CD4-positive, alpha-beta T cell treated with Interferon gamma for 1 hour (primary cell): ENCODE measurements around the gene PCDHB1.
"Not testable (repeated sequence)": the region's sequence is repeated elsewhere in the genome, so short reads cannot be mapped to it uniquely, and the experiment has no call there.

Source experiments
- DNase-seq: peaks from one replicate; pipeline ENCODE4 v3.0.0-alpha.2; 2020

Gene PCDHB1

DNA sequence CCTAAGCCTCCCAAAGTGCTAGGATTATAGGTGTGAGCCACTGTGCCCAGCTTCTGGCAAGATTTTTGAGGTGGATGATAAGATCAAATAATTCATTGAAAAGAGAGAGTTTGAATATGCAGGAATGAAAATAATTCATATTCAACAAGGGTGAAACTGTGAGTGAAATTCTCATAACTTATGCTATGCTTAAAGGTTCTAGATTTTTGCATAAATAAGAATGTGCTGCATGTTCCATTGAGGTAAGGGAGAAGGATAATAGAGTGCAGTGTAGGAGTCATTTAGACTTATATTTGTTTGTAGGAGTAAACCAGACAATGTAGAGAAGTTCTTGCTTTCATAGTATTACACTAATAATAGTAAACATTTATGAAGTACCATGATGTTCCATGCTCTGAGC lies 31.1 kb downstream of the PCDHB1 start:
- no peak for DNase-seq

DNA sequence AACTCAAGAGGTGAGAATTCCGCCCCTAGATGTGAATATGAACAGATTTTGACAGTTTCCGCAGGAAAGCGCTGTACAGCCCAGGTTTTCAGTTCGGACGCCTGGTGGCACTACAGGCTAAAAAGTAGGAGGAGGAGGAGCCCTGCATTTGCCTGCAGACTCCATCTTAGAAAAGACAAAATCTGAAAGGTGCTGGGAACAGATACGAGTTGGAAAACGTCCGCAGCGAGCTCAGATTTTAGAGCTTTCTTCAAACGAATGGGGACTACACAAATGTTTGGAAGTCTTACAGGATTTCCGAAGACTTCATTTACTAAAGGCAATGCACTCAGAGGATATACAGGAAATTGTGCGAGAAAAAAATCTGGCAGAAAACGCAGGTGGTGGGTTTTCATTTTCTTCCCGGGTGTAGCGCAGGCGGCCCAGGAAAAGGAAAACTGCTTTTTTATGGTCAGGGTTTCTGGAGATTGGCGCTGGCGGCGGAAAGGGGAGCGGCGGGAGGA lies 33.4 kb downstream of the PCDHB1 start:
- DNase-seq: peak; percentile 19

DNA sequence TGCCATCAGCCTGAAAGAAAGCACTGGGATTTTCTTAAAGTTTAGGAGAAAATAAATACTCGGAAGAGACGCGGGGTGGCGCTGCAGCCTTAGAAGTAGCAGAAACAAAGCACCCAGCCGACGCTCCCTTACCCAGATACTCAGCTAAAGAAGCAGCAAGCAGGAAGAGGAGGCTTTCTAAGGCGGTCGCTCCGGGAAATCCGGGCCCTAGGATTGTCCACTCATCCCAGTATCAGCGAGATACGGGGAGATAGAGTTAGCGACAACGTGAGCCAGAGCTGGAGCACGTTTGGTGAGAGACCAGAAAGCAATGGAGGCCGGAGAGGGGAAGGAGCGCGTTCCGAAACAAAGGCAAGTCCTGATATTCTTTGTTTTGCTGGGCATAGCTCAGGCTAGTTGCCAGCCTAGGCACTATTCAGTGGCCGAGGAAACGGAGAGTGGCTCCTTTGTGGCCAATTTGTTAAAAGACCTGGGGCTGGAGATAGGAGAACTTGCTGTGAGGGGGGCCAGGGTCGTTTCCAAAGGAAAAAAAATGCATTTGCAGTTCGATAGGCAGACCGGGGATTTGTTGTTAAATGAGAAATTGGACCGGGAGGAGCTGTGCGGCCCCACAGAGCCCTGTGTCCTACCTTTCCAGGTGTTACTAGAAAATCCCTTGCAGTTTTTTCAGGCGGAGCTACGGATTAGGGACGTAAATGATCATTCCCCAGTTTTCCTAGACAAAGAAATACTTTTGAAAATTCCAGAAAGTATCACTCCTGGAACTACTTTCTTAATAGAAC lies 43.5 kb downstream of the PCDHB1 start, which contains the start of gene PCDHB2:
Gene PCDHB2 (plus strand): TSS at position 135 of the 782 bp plus-strand sequence. CDS start 176 bp downstream, at position 311.
- DNase-seq: no peak

DNA sequence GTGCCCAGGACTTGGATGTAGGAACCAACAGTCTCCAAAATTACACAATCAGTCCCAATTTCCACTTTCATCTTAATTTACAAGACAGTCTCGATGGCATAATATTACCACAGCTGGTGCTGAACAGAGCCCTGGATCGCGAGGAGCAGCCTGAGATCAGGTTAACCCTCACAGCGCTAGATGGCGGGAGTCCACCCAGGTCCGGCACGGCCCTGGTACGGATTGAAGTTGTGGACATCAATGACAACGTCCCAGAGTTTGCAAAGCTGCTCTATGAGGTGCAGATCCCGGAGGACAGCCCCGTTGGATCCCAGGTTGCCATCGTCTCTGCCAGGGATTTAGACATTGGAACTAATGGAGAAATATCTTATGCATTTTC lies 44.1 kb downstream of the PCDHB1 start:
- DNase-seq: no peak

DNA sequence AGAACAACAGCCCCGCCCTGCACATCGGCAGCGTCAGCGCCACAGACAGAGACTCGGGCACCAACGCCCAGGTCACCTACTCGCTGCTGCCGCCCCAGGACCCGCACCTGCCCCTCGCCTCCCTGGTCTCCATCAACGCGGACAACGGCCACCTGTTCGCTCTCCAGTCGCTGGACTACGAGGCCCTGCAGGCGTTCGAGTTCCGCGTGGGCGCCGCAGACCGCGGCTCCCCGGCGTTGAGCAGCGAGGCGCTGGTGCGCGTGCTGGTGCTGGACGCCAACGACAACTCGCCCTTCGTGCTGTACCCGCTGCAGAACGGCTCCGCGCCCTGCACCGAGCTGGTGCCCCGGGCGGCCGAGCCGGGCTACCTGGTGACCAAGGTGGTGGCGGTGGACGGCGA lies 45.0 kb downstream of the PCDHB1 start:
- DNase-seq: not testable (repeated sequence)

DNA sequence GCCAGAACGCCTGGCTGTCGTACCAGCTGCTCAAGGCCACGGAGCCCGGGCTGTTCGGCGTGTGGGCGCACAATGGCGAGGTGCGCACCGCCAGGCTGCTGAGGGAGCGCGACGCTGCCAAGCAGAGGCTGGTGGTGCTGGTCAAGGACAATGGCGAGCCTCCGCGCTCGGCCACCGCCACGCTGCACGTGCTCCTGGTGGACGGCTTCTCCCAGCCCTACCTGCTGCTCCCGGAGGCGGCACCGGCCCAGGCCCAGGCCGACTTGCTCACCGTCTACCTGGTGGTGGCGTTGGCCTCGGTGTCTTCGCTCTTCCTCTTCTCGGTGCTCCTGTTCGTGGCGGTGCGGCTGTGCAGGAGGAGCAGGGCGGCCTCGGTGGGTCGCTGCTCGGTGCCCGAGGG lies 45.4 kb downstream of the PCDHB1 start:
- not testable (repeated sequence) for DNase-seq

DNA sequence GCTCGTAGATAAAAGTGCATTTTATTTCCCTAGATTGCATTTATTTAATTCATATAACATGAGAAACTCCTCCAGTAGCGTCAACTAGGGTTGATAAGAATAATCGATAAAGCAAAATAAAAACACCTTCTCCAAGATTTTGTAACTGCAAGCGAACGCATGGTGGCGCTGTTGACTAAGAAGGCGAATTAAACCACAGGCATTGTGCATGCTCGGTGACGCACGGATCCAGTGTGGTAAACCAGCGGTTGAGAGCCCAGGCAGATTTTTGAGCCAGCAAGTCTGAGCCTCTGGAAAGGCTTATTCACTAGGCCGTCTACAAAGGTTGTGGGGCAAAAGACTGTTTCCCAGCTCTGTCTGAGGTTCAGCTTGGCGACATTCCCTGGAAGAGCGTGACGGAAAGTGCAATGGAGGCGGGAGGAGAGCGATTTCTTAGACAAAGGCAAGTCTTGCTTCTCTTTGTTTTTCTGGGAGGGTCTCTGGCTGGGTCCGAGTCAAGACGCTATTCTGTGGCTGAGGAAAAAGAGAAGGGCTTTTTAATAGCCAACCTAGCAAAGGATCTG lies 49.1 kb downstream of the PCDHB1 start, which contains the start of gene PCDHB3:
Gene PCDHB3 (plus strand): TSS at position 231 of the 563 bp plus-strand sequence. CDS start 177 bp downstream, at position 408.
- DNase-seq: no peak

DNA sequence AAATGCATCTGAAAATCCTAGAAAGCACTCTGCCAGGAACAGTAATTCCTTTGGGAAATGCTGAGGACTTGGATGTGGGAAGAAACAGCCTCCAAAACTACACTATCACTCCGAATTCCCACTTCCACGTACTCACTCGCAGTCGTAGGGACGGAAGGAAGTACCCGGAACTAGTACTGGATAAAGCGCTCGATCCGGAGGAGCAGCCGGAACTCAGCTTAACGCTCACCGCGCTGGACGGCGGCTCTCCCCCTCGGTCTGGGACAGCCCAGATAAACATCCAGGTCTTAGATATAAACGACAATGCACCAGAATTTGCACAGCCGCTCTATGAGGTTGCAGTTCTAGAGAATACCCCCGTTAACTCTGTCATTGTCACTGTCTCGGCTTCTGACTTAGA lies 49.9 kb downstream of the PCDHB1 start:
- DNase-seq: no peak

DNA sequence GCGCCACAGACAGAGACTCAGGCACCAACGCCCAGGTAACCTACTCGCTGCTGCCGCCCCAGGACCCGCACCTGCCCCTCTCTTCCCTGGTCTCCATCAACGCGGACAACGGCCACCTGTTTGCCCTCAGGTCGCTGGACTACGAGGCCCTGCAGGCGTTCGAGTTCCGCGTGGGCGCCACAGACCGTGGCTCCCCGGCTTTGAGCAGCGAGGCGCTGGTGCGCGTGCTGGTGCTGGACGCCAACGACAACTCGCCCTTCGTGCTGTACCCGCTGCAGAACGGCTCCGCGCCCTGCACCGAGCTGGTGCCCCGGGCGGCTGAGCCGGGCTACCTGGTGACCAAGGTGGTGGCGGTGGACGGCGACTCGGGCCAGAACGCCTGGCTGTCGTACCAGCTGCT lies 50.9 kb downstream of the PCDHB1 start:
- DNase-seq: not testable (repeated sequence)

DNA sequence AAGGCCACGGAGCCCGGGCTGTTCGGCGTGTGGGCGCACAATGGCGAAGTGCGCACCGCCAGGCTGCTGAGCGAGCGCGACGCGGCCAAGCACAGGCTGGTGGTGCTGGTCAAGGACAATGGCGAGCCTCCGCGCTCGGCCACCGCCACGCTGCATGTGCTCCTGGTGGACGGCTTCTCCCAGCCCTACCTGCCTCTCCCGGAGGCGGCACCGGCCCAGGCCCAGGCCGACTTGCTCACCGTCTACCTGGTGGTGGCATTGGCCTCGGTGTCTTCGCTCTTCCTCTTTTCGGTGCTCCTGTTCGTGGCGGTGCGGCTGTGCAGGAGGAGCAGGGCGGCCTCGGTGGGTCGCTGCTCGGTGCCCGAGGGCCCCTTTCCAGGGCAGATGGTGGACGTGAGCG lies 51.3 kb downstream of the PCDHB1 start:
- DNase-seq: not testable (repeated sequence)

DNA sequence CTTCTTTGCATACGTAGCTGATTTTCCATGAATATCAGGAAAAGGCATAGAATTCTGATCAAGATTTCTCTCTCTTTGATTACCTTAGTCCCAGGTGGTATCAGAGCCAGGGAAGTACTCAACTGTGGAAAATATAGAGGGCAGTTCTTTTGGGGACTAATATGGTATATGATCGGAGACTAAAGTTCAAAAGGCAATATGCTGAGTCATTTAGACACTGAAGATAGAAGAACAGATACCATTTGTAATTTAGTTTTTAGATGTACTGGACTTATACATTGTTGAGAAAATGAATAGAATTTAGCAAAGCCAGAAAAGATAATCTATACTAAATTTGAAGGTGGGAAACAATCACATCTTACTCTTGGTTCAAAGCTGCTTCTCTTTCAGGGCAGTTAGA lies 54.2 kb downstream of the PCDHB1 start:
- DNase-seq: no peak
